IPS-18c (cell line): ENCODE data around the gene LRSAM1.

Source experiments
- H3K4me3 ChIP-seq: 2 replicates; pipeline ENCODE4 v1.7.0; 2013; ENCODE audit warnings: low read depth, mild to moderate bottlenecking, low read length, moderate library complexity; ENCODE audit not compliant: insufficient read depth
- H3K9me3 ChIP-seq: one replicate; pipeline ENCODE4 v1.6.1; 2013; ENCODE audit warnings: mild to moderate bottlenecking, low read length, moderate library complexity; ENCODE audit not compliant: control insufficient read depth, insufficient read depth

LRSAM1 gene

DNA sequence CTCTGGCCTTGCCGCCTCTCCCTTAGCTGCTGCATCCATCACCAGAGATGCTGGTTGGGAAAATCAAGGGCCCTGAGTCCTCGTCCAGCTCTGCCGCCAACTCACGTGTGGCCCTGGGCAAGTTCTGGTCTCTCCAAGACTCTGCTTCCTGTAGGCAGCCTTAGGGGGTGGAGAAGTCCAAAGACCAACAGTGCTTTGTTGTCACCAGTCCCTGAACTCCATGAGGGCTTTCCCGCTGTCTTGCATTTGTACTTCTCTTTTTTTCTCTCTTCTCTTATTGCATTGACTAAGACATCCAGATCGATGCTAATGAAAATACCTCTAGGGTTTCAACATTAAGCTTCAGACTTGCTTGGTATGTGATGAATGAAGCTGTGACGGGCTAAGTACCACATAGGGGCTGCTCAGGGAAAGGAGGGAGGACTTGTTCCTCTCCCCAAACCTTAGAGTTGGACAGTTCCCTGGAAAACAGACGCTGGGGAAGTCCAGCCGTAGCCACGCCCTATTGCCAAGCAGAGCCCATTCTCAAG is 97.1 kb downstream of the LRSAM1 start:
- peaks cover under 1% of the 10 kb centered on the region for H3K9me3 ChIP-seq
- no peak overlapping the region for H3K4me3 ChIP-seq

DNA sequence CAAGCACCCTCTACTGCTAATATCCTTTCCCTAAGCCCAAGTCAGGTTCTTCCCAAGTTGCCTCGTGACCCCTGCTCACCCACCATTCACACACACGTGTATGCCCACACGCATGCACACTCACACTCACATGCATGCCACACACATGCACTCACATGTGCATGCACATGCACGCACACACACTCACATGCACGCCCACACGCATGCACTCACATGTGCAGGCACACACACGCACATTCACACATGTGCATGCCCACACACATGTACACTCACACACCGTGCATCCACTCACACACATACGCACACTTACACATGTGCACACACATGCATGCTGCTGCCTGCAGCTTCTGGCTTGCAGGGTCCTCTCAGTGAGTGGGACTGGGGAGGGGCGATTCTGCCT is 97.9 kb downstream of the LRSAM1 start:
- no peak overlapping the region for H3K4me3 ChIP-seq
- H3K9me3 ChIP-seq, result no peaks in the 10 kb centered on the region

DNA sequence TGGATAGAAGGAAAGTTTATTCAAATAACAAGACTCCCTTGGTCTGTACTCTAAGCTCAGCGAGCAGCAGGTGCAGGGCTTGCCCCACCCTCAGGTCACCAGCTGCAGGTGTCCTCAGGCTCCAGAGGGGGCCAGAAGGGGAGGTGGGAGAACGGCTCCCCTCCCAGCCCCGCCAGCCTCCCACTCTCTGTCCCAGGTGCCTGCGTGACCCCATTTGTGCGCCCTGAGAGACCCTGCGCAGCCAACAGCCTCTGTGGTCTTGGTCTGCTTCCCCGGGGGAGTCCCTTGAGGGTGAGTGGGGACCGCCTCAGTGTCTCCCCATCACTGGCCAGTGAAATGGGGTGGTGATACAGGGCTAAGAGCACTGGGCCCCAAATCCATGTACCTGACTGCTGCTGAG is 98.4 kb downstream of the LRSAM1 start:
- Histone ChIP-seq H3K9me3 (no peaks in the 10 kb centered on the region), H3K4me3 (no peak overlapping the region)

DNA sequence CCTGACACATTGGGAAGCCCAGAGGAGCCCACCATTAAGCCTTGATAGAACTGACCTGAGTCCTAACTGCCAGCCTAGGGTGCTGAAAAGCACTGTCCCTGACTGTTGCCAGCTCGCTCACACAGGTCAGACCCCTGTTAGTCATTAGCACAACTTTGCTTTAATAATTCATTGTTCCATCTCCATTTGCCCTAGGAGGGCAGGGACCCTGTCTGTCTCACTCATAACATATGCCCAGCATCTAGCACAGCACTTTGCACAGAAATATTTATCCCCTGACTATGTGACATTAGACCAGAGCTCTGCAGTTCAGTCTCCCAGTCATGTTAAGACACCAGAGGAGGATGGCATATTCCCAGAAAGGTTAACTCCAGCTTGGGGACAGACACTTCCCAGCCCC is 99.0 kb downstream of the LRSAM1 start:
- no peaks in the 10 kb centered on the region for H3K9me3 ChIP-seq
- no peak overlapping the region for H3K4me3 ChIP-seq

DNA sequence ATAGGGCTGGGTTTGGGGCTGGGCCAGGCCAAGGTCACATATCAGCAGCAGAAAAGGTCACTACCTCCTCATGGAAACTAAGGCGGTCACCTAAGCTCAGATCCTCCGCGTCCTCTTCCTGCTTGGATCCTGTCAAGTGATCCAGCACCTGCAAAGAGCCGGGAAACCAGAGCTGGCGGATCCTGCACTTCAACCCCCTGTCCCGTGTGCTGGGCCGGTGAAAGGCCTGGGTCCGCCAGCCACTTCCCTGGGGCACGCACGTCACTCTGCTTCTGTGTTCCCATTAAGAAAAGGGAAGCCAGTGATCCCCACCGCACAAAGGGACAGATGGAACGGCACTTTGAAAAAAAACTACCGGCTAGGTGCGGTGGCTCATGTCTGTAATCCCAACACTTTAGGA is 99.4 kb downstream of the LRSAM1 start:
- H3K4me3 ChIP-seq, result no peak overlapping the region
- H3K9me3 ChIP-seq, result no peaks in the 10 kb centered on the region
